ENCODE results near the gene CCDC92.

CCDC92 gene

DNA sequence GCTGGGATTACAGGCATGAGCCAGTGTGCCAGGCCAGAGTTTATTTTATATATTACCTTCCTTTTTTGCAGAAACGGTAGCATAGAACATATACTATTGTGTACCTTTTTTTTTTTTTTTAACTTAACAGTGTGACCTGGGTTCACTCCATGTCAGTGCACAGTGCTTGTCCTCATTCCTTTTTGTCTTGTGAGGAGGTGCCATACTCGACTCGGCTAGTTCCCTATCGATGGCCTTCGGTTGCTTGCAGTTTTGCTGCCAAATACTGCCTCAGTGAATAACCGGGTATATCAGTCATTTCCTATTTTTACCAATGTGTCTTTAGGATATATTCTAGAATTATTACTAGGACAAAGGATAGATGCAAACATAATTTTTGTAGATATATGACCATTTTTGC is 37.1 kb upstream of the CCDC92 start (continued):
- TF ChIP-seq, protein P1, sequence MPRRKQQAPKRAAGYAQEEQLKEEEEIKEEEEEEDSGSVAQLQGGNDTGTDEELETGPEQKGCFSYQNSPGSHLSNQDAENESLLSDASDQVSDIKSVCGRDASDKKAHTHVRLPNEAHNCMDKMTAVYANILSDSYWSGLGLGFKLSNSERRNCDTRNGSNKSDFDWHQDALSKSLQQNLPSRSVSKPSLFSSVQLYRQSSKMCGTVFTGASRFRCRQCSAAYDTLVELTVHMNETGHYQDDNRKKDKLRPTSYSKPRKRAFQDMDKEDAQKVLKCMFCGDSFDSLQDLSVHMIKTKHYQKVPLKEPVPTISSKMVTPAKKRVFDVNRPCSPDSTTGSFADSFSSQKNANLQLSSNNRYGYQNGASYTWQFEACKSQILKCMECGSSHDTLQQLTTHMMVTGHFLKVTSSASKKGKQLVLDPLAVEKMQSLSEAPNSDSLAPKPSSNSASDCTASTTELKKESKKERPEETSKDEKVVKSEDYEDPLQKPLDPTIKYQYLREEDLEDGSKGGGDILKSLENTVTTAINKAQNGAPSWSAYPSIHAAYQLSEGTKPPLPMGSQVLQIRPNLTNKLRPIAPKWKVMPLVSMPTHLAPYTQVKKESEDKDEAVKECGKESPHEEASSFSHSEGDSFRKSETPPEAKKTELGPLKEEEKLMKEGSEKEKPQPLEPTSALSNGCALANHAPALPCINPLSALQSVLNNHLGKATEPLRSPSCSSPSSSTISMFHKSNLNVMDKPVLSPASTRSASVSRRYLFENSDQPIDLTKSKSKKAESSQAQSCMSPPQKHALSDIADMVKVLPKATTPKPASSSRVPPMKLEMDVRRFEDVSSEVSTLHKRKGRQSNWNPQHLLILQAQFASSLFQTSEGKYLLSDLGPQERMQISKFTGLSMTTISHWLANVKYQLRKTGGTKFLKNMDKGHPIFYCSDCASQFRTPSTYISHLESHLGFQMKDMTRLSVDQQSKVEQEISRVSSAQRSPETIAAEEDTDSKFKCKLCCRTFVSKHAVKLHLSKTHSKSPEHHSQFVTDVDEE (CRISPR knock-in tag; IDR thresholded peaks at IDR 0.05) = no peak
- TF ChIP-seq ZNF70 (CRISPR knock-in tag; IDR thresholded peaks at IDR 0.05) (no peak), OSR1 (CRISPR knock-in tag; IDR thresholded peaks at IDR 0.05) (no peak)
- TF ChIP-seq, protein P2, sequence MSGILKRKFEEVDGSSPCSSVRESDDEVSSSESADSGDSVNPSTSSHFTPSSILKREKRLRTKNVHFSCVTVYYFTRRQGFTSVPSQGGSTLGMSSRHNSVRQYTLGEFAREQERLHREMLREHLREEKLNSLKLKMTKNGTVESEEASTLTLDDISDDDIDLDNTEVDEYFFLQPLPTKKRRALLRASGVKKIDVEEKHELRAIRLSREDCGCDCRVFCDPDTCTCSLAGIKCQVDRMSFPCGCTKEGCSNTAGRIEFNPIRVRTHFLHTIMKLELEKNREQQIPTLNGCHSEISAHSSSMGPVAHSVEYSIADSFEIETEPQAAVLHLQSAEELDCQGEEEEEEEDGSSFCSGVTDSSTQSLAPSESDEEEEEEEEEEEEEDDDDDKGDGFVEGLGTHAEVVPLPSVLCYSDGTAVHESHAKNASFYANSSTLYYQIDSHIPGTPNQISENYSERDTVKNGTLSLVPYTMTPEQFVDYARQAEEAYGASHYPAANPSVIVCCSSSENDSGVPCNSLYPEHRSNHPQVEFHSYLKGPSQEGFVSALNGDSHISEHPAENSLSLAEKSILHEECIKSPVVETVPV (CRISPR knock-in tag; IDR thresholded peaks at IDR 0.05) = no peak

DNA sequence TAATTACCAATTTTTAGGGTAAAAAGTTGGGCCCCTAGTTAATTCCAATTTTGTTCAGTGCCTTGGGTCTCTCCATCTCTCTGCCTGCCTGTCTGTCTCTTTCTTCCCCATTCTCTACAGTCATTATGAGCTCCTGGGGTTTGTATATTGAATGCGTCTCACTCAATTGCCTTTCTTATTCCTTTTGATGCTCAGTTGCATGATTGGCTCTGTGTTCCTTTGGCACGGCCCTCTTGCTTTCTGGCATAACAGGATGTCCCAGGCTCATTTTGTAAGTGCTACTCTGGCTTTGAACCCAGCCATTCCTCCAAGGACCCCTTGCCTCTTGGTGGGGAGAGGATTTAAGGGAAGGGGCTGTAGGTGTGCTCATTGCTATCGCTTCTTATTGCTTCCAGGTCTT is 36.0 kb upstream of the CCDC92 start:
- TF ChIP-seq SNAI2 (CRISPR knock-in tag; IDR thresholded peaks at IDR 0.05) (no peak), PPARA (CRISPR knock-in tag; IDR thresholded peaks at IDR 0.05; ENCODE audit: borderline replicate concordance) (no peak), GLIS3 (CRISPR knock-in tag; IDR thresholded peaks at IDR 0.05) (no peak), RARB (CRISPR knock-in tag; IDR thresholded peaks at IDR 0.05) (no peak), TOX (CRISPR knock-in tag; IDR thresholded peaks at IDR 0.05; ENCODE audit: borderline replicate concordance) (no peak), ZC3H10 (CRISPR knock-in tag; IDR thresholded peaks at IDR 0.05) (no peak), ZFP30 (CRISPR knock-in tag; IDR thresholded peaks at IDR 0.05) (no peak), ISL1 (CRISPR knock-in tag; IDR thresholded peaks at IDR 0.05) (no peak), ZNF8 (CRISPR knock-in tag; IDR thresholded peaks at IDR 0.05) (no peak), ESRRG (CRISPR knock-in tag; IDR thresholded peaks at IDR 0.05) (no peak), ZNF565 (CRISPR knock-in tag; conservative IDR thresholded peaks at IDR 0.05; ENCODE audit: low read depth) (no peak), TCF4 (CRISPR knock-in tag; IDR thresholded peaks at IDR 0.05; ENCODE audit: borderline replicate concordance) (no peak)
- TF ChIP-seq, protein P1 (CRISPR knock-in tag; IDR thresholded peaks at IDR 0.05) = no peak
- TF ChIP-seq, protein P3, sequence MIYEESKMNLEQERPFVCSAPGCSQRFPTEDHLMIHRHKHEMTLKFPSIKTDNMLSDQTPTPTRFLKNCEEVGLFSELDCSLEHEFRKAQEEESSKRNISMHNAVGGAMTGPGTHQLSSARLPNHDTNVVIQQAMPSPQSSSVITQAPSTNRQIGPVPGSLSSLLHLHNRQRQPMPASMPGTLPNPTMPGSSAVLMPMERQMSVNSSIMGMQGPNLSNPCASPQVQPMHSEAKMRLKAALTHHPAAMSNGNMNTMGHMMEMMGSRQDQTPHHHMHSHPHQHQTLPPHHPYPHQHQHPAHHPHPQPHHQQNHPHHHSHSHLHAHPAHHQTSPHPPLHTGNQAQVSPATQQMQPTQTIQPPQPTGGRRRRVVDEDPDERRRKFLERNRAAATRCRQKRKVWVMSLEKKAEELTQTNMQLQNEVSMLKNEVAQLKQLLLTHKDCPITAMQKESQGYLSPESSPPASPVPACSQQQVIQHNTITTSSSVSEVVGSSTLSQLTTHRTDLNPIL (CRISPR knock-in tag; IDR thresholded peaks at IDR 0.05; ENCODE audit: low read depth) = no peak
- no peak for ATAC-seq

DNA sequence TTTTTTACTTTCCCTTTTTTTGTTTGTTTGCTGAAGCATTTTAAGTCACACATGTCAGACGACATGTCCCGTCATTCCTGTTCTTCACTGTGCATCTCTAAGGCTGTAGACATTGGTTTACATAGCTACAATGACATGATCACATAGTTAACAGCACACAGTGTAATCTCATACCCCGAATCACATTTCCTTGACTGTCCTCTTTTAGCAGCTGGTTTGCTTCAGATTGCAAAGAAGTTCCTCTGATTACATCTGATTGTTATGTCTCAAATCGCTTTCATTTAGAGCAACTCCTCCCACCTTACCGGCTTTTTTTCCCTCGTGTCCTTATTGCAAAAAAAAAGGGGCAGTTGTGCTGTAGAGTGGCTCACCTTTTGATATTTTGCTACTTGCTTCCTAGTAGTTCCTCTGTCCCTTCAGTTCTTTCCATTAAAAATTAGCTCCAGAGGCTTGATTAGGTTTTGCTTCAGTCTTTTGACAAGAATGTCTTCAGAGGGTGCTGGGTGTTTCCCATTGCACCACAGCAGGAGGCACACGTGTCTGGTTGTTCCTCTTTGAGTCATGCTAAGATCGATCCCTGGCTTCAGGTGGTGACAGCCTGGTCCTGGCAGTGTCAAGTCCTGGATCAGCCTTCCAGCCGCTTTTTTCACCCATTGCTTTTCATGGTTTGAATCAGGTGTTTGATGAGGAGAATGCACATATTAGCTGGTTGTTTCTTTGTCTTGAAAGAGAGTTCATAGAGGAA is 35.4 kb upstream of the CCDC92 start:
- ATAC-seq = peak; percentile 47
- TF ChIP-seq OSR1 (CRISPR knock-in tag; IDR thresholded peaks at IDR 0.05) = no peak
- no peak for TF ChIP-seq GLIS3 (CRISPR knock-in tag; IDR thresholded peaks at IDR 0.05)
- TF ChIP-seq ARNTL (CRISPR knock-in tag; IDR thresholded peaks at IDR 0.05; ENCODE audit: borderline replicate concordance, low read depth) = no peak
- TF ChIP-seq ZNF565 (CRISPR knock-in tag; conservative IDR thresholded peaks at IDR 0.05; ENCODE audit: low read depth) = no peak
- no peak for TF ChIP-seq BACH2 (CRISPR knock-in tag; IDR thresholded peaks at IDR 0.05; ENCODE audit: borderline replicate concordance)
- no peak for TF ChIP-seq ESRRG (CRISPR knock-in tag; IDR thresholded peaks at IDR 0.05)
- TF ChIP-seq TOX (CRISPR knock-in tag; IDR thresholded peaks at IDR 0.05; ENCODE audit: borderline replicate concordance) = no peak
- no peak for TF ChIP-seq PPARA (CRISPR knock-in tag; IDR thresholded peaks at IDR 0.05; ENCODE audit: borderline replicate concordance)
- TF ChIP-seq, protein P4, sequence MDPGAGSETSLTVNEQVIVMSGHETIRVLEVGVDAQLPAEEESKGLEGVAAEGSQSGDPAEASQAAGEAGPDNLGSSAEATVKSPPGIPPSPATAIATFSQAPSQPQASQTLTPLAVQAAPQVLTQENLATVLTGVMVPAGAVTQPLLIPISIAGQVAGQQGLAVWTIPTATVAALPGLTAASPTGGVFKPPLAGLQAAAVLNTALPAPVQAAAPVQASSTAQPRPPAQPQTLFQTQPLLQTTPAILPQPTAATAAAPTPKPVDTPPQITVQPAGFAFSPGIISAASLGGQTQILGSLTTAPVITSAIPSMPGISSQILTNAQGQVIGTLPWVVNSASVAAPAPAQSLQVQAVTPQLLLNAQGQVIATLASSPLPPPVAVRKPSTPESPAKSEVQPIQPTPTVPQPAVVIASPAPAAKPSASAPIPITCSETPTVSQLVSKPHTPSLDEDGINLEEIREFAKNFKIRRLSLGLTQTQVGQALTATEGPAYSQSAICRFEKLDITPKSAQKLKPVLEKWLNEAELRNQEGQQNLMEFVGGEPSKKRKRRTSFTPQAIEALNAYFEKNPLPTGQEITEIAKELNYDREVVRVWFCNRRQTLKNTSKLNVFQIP (CRISPR knock-in tag; IDR thresholded peaks at IDR 0.05; ENCODE audit: borderline replicate concordance, low read depth) = no peak
- TF ChIP-seq ZFP3 (CRISPR knock-in tag; IDR thresholded peaks at IDR 0.05) = no peak
- no peak for TF ChIP-seq TCF4 (CRISPR knock-in tag; IDR thresholded peaks at IDR 0.05; ENCODE audit: borderline replicate concordance)
- TF ChIP-seq, protein P5, sequence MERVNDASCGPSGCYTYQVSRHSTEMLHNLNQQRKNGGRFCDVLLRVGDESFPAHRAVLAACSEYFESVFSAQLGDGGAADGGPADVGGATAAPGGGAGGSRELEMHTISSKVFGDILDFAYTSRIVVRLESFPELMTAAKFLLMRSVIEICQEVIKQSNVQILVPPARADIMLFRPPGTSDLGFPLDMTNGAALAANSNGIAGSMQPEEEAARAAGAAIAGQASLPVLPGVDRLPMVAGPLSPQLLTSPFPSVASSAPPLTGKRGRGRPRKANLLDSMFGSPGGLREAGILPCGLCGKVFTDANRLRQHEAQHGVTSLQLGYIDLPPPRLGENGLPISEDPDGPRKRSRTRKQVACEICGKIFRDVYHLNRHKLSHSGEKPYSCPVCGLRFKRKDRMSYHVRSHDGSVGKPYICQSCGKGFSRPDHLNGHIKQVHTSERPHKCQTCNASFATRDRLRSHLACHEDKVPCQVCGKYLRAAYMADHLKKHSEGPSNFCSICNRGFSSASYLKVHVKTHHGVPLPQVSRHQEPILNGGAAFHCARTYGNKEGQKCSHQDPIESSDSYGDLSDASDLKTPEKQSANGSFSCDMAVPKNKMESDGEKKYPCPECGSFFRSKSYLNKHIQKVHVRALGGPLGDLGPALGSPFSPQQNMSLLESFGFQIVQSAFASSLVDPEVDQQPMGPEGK (CRISPR knock-in tag; IDR thresholded peaks at IDR 0.05; ENCODE audit: borderline replicate concordance) = no peak
- TF ChIP-seq, protein P1 (CRISPR knock-in tag; IDR thresholded peaks at IDR 0.05) = no peak
- no peak for TF ChIP-seq ZNF70 (CRISPR knock-in tag; IDR thresholded peaks at IDR 0.05)
